ENCODE results near the gene TMEM8B.
A peak's percentile ranks its signal among the peaks of the same experiment; 100 is the strongest.

TMEM8B gene

DNA sequence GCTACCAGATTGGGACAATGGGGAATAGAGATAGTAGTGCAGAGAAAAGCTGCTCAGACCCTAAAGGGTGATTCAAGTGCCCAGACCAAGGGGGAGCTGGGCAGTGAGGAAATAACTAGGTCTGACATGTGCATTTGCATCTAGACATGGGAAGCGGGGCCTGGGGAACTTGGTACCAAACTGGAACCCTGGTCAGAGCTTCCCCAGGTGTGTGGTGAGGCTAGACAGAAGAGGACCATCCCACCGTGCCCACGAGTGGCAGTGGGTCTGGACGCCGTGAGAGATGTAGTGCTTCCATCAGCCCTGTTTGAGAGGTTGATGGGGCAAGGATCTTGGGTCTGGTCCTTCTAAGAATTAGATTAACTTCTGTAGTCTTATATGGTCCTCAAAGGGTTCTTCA is 7.6 kb downstream of the TMEM8B start:
- TF ChIP-seq, protein P1, sequence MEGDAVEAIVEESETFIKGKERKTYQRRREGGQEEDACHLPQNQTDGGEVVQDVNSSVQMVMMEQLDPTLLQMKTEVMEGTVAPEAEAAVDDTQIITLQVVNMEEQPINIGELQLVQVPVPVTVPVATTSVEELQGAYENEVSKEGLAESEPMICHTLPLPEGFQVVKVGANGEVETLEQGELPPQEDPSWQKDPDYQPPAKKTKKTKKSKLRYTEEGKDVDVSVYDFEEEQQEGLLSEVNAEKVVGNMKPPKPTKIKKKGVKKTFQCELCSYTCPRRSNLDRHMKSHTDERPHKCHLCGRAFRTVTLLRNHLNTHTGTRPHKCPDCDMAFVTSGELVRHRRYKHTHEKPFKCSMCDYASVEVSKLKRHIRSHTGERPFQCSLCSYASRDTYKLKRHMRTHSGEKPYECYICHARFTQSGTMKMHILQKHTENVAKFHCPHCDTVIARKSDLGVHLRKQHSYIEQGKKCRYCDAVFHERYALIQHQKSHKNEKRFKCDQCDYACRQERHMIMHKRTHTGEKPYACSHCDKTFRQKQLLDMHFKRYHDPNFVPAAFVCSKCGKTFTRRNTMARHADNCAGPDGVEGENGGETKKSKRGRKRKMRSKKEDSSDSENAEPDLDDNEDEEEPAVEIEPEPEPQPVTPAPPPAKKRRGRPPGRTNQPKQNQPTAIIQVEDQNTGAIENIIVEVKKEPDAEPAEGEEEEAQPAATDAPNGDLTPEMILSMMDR (IDR thresholded peaks at IDR 0.05; ENCODE audit: low read depth, low read length) = no peak
- TF ChIP-seq, protein P2, sequence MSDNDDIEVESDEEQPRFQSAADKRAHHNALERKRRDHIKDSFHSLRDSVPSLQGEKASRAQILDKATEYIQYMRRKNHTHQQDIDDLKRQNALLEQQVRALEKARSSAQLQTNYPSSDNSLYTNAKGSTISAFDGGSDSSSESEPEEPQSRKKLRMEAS (IDR thresholded peaks at IDR 0.05; ENCODE audit: low read depth, low read length) = no peak
- no peak for TF ChIP-seq POLR2A (IDR thresholded peaks at IDR 0.05; ENCODE audit: extremely low read depth, insufficient read length)
- no peak for TF ChIP-seq MYC (IDR thresholded peaks at IDR 0.05; ENCODE audit: low read depth, low read length)
- DNase-seq (ENCODE audit: low read depth) = no peak
- H3K4me3 ChIP-seq (ENCODE audit: low read depth, low read length) = no peak overlapping the region

DNA sequence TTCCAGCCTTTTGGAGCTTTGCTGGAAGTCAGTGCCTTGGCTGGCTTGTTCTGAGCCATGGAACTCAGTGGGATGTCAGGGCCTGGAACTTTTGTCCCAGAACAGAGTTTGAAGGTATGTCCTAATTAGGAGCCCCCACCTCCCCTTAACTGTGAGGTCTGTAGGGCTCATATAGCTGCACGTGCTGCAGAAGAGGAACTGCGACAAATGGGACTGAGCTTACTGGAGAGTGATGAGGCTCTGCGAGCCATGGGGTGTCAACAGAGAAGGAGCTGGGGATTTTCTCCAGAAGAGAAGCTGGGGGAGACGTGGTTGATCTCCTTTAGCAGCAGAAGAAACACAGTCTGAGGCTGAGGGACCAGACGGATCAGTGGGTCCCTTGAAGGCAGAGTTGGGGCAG is 10.9 kb downstream of the TMEM8B start:
- no peak for DNase-seq (ENCODE audit: low read depth)
- H3K4me3 ChIP-seq (ENCODE audit: low read depth, low read length) = no peak overlapping the region
- TF ChIP-seq, protein P2 (IDR thresholded peaks at IDR 0.05; ENCODE audit: low read depth, low read length) = no peak
- TF ChIP-seq POLR2A (IDR thresholded peaks at IDR 0.05; ENCODE audit: extremely low read depth, insufficient read length) (no peak), MYC (IDR thresholded peaks at IDR 0.05; ENCODE audit: low read depth, low read length) (no peak)
- TF ChIP-seq, protein P1 (IDR thresholded peaks at IDR 0.05; ENCODE audit: low read depth, low read length) = no peak

DNA sequence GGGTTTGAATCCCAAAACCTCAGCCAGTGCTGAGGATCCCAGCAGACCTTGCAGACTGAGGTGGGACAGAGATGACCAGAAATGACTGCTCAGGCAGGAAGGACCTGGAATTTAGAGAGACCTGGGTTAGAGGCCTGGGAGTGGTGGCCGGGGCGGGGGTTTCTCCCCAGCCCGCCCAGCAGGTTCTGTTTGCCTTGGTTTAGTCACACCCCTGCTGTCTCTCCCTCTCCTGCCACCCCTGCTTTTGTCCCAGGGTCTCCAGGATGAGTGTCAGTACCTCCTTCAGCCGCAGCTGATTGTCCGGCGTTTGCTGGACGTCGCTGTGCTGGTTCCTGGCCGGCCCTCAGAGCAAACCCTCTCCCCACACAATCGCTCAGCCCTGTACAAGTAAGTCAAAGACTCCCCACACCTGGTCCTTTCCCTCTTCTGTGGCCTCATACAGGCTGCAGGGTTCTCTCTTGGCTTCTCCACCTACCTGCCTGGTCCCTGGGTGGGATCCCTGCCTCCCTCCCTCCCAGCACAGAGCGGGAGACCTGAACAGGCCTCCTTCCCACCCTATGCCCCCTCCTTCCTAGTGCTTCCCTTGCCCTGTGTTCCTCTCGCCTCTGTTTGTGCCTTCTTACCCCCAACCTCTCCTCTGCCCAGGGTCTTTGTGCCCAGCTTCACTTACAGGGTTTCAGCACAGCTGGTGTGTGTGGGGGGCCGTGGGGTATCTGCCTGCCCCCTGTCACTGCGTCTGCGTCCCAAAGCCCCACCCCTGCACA is 12.0 kb downstream of the TMEM8B start:
- TF ChIP-seq, protein P1 (IDR thresholded peaks at IDR 0.05; ENCODE audit: low read depth, low read length) = no peak
- no peak overlapping the region for H3K4me3 ChIP-seq (ENCODE audit: low read depth, low read length)
- no peak for DNase-seq (ENCODE audit: low read depth)

DNA sequence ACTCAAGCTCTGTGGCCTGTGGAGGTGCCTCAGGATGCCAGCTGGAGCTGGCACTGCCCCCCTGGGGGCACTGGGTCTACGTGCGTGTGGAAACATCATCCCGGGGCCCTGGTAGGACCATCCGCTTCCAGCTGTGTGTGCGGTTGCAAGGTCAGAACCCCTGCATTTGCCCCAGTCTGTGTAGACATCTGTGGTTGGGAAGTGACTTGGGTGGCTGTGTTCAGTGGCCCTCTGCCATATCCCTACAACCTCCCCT is 12.5 kb downstream of the TMEM8B start:
- TF ChIP-seq POLR2A (IDR thresholded peaks at IDR 0.05; ENCODE audit: extremely low read depth, insufficient read length) (no peak), MYC (IDR thresholded peaks at IDR 0.05; ENCODE audit: low read depth, low read length) (no peak)
- TF ChIP-seq, protein P1 (IDR thresholded peaks at IDR 0.05; ENCODE audit: low read depth, low read length) = no peak
- TF ChIP-seq, protein P2 (IDR thresholded peaks at IDR 0.05; ENCODE audit: low read depth, low read length) = no peak
- H3K4me3 ChIP-seq (ENCODE audit: low read depth, low read length) = no peak overlapping the region
- DNase-seq (ENCODE audit: low read depth) = no peak

DNA sequence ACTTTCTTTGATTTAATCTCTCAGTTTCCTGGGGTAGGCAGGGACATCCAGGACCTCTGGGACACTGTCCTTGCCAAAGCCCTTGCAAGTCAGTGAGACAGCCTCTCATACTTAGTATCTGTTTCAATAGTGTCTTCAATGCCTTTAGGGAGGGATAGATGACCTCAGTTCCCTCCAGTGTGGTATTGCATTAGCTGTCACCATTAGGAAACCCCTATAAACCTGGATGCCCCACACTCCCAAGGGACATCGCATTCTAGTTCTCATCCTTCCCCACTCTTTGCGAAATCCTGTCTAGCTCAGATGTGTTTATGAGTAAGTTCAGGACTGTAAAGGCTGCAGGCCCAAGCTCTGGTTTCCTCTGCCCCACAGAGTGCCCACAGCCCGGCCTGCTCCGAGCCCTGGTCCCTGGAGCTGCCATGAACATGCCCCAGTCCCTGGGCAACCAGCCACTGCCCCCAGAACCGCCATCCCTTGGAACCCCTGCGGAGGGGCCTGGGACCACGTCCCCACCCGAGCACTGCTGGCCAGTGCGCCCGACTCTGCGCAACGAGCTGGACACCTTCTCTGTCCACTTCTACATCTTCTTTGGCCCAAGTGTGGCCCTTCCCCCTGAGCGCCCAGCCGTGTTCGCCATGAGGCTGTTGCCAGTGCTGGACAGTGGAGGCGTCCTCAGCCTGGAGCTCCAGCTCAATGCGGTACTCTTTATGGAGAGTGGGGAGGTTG is 13.2 kb downstream of the TMEM8B start:
- H3K4me3 ChIP-seq (ENCODE audit: low read depth, low read length) = no peak overlapping the region
- TF ChIP-seq, protein P1 (IDR thresholded peaks at IDR 0.05; ENCODE audit: low read depth, low read length) = no peak
- no peak for TF ChIP-seq POLR2A (IDR thresholded peaks at IDR 0.05; ENCODE audit: extremely low read depth, insufficient read length)
- no peak for TF ChIP-seq MYC (IDR thresholded peaks at IDR 0.05; ENCODE audit: low read depth, low read length)
- TF ChIP-seq, protein P2 (IDR thresholded peaks at IDR 0.05; ENCODE audit: low read depth, low read length) = no peak
- DNase-seq (ENCODE audit: low read depth) = peak; percentile 94
